Neural cell (in vitro differentiated cells): ENCODE data around the gene SDC4. TPM values are rescaled to one million over a fixed set of nuclear protein-coding genes. Genes with fewer than 3 reads are reported as not detected.

Experiments used
- H2AFZ ChIP-seq: fragments of 200-600, 300-800 bp; sonication (generic), shearing (Covaris generic); 2 replicates; pipeline ENCODE4 v1.6.0; 2014; ENCODE audit warnings: low read depth, mild to moderate bottlenecking, antibody characterized with exemption, low read length, moderate library complexity
- H3F3A ChIP-seq: fragments of 200-600 bp; shearing (Covaris generic); 2 replicates; pipeline ENCODE4 v1.6.1; 2016; ENCODE audit warnings: mild to moderate bottlenecking, moderate library complexity, mixed read lengths, antibody characterized with exemption, low read length; ENCODE audit not compliant: insufficient read depth, poor library complexity, severe bottlenecking
- H3K27ac ChIP-seq: fragments of 200-600, 300-800 bp; sonication (generic), shearing (Covaris generic); 2 replicates; pipeline ENCODE4 v1.5.1; 2014; ENCODE audit warnings: mild to moderate bottlenecking, low read length, moderate library complexity
- H3K27me3 ChIP-seq: fragments of 300-800, 200-600 bp; sonication (generic), shearing (Covaris generic); 2 replicates; pipeline ENCODE4 v1.6.0; 2014; ENCODE audit warnings: mild to moderate bottlenecking, low read depth, low read length, moderate library complexity; ENCODE audit not compliant: insufficient read depth
- H3K36me3 ChIP-seq: fragments of 300-800, 200-600 bp; sonication (generic), shearing (Covaris generic); 2 replicates; pipeline ENCODE4 v1.5.1; 2014; ENCODE audit warnings: mild to moderate bottlenecking, antibody characterized with exemption, low read length, moderate library complexity; ENCODE audit not compliant: insufficient read depth
- H3K4me2 ChIP-seq: fragments of 300-800, 200-600 bp; sonication (generic), shearing (Covaris generic); 2 replicates; pipeline ENCODE4 v1.6.0; 2014; ENCODE audit warnings: mild to moderate bottlenecking, low read length
- H3K4me3 ChIP-seq: fragments of 300-800, 200-600 bp; sonication (generic), shearing (Covaris generic); 2 replicates; pipeline ENCODE4 v1.5.1; 2014; ENCODE audit warnings: mild to moderate bottlenecking, low read length, moderate library complexity
- H3K79me2 ChIP-seq: fragments of 200-600 bp; shearing (Covaris generic); replicated peaks from 2 replicates; pipeline ENCODE4 v1.6.0; 2014; ENCODE audit warnings: mild to moderate bottlenecking, low read length, moderate library complexity; ENCODE audit not compliant: insufficient read depth
- H3K9ac ChIP-seq: fragments of 300-800, 200-600 bp; sonication (generic), shearing (Covaris generic); 2 replicates; pipeline ENCODE4 v1.6.1; 2016; ENCODE audit warnings: mild to moderate bottlenecking, low read length, mixed read lengths
- H3K9me2 ChIP-seq: fragments of 200-600 bp; shearing (Covaris generic); 2 replicates; pipeline ENCODE4 v1.6.1; 2016; ENCODE audit warnings: mild to moderate bottlenecking, low read length, mixed read lengths; ENCODE audit not compliant: insufficient read depth
- H3K9me3 ChIP-seq: fragments of 200-600, 300-800 bp; sonication (generic), shearing (Covaris generic); 2 replicates; pipeline ENCODE4 v1.6.1; 2016; ENCODE audit warnings: mild to moderate bottlenecking, mixed run types, low read length, moderate library complexity, mixed read lengths
- H4K20me1 ChIP-seq: fragments of 200-600 bp; shearing (Covaris generic); 2 replicates; pipeline ENCODE4 v1.6.1; 2016; ENCODE audit warnings: mild to moderate bottlenecking, mixed run types; ENCODE audit not compliant: insufficient read depth
- EP300 ChIP-seq: fragments of 450-650 bp; conservative IDR thresholded peaks from 2 replicates; pipeline ENCODE4 v1.6.1; 2014; ENCODE audit warnings: antibody characterized with exemption, mild to moderate bottlenecking, moderate library complexity; ENCODE audit not compliant: poor library complexity, severe bottlenecking
- EZH2 ChIP-seq: fragments of 200-600, 300-800 bp; shearing (Covaris generic), sonication (generic); IDR thresholded peaks from 2 replicates; pipeline ENCODE4 v1.6.1; 2014; ENCODE audit warnings: antibody characterized with exemption, low read length, borderline replicate concordance, mild to moderate bottlenecking; ENCODE audit not compliant: insufficient read depth, poor library complexity, severe bottlenecking
- MXI1 ChIP-seq: fragments of 450-650 bp; conservative IDR thresholded peaks from 2 replicates; pipeline ENCODE4 v1.6.1; 2014; ENCODE audit warnings: antibody characterized with exemption, mild to moderate bottlenecking; ENCODE audit not compliant: poor library complexity, severe bottlenecking
- POLR2AphosphoS5 ChIP-seq: IDR thresholded peaks from 2 replicates; pipeline ENCODE4 v1.6.1; 2012
- RAD21 ChIP-seq: fragments of 450-650 bp; conservative IDR thresholded peaks from 2 replicates; pipeline ENCODE4 v1.6.1; 2014; ENCODE audit warnings: antibody characterized with exemption, mild to moderate bottlenecking, moderate library complexity
- REST ChIP-seq: IDR thresholded peaks from 2 replicates; pipeline ENCODE4 v1.6.1; 2012; ENCODE audit warnings: borderline replicate concordance
- SMC3 ChIP-seq: fragments of 450-650 bp; conservative IDR thresholded peaks from 2 replicates; pipeline ENCODE4 v1.6.1; 2014; ENCODE audit warnings: antibody characterized with exemption, mild to moderate bottlenecking, moderate library complexity; ENCODE audit not compliant: poor library complexity
- TAF1 ChIP-seq: IDR thresholded peaks from 2 replicates; pipeline ENCODE4 v1.6.1; 2012; ENCODE audit warnings: low read depth
- polyA plus RNA-seq: library from polyadenylated mRNA; depleted of rRNA; stranded (reverse); fragments of >200 nt; gene quantifications from 2 replicates; pipeline ENCODE4 v1.2.3, GENCODE V29; 2014
- TF ChIP-seq, protein P1 (sequence below): fragments of 450-650 bp; IDR thresholded peaks from 2 replicates; pipeline ENCODE4 v1.5.1; 2014; ENCODE audit warnings: antibody characterized with exemption, mild to moderate bottlenecking, moderate library complexity; ENCODE audit not compliant: poor library complexity, severe bottlenecking

Gene SDC4
- polyA plus RNA-seq, 1 donor from 2014 or later = not detected

DNA sequence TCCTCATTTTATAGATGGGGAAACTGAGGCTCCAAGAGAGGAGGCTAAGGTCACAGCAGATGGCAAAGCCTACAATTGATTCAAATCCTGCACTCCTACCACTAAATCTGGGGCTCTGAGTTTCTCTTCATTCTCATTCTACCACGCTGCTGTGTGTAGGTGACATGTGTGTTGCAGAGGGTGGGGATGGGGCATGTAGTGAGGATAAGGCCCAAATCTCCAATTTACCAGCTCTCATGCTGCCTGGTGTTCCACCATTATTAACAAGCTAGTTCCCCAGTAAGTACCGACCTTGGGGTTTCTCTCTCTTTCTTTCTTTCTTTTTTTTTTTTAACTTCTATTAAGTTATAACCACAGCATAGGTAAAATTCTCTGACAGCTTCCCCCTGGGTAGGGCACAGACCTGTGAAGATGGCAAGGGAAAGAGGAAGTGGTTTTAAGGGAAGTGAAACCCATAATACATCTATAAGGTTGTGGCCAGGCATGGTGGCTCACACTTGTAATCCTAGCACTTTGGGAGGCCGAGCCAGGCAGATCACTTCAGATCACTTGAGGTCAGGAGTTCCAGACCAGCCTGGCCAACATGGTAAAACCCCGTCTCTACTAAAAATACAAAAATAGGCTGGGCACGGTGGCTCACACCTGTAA is 27.2 kb downstream of the SDC4 start:
- Histone ChIP-seq H3K79me2 (no peaks in the 10 kb centered on the region), H3K4me2 (no peak overlapping the region), H3K9ac (no peak overlapping the region), H4K20me1 (no peaks in the 10 kb centered on the region), H3K36me3 (no peaks in the 10 kb centered on the region), H3K27me3 (no peaks in the 10 kb centered on the region), H3K9me3 (no peaks in the 10 kb centered on the region), H3K27ac (no peak overlapping the region), H3K4me3 (no peak overlapping the region), H2AFZ (no peak overlapping the region), H3F3A (no peaks in the 10 kb centered on the region), H3K9me2 (no peaks in the 10 kb centered on the region)
- TF ChIP-seq POLR2AphosphoS5 (no peak), RAD21 (no peak), REST (no peak), MXI1 (no peak), TAF1 (no peak), EZH2 (no peak), SMC3 (no peak), EP300 (no peak)
- TF ChIP-seq, protein P1, sequence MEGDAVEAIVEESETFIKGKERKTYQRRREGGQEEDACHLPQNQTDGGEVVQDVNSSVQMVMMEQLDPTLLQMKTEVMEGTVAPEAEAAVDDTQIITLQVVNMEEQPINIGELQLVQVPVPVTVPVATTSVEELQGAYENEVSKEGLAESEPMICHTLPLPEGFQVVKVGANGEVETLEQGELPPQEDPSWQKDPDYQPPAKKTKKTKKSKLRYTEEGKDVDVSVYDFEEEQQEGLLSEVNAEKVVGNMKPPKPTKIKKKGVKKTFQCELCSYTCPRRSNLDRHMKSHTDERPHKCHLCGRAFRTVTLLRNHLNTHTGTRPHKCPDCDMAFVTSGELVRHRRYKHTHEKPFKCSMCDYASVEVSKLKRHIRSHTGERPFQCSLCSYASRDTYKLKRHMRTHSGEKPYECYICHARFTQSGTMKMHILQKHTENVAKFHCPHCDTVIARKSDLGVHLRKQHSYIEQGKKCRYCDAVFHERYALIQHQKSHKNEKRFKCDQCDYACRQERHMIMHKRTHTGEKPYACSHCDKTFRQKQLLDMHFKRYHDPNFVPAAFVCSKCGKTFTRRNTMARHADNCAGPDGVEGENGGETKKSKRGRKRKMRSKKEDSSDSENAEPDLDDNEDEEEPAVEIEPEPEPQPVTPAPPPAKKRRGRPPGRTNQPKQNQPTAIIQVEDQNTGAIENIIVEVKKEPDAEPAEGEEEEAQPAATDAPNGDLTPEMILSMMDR = no peak

GRCh38 chr20:45318948-45319347 is 29.3 kb downstream of the SDC4 start:
- no peak overlapping the region for H3K4me3 ChIP-seq
- no peaks in the 10 kb centered on the region for H3K9me3 ChIP-seq
- no peak overlapping the region for H3K9ac ChIP-seq
- H3K27me3 ChIP-seq = no peaks in the 10 kb centered on the region
- H3K4me2 ChIP-seq = no peak overlapping the region
- no peaks in the 10 kb centered on the region for H3K79me2 ChIP-seq
- H2AFZ ChIP-seq = no peak overlapping the region
- H3K9me2 ChIP-seq = no peaks in the 10 kb centered on the region
- no peak for TF ChIP-seq POLR2AphosphoS5
- no peak for TF ChIP-seq EZH2
- TF ChIP-seq SMC3 = no peak
- no peak for TF ChIP-seq MXI1
- no peaks in the 10 kb centered on the region for H3F3A ChIP-seq
- no peak overlapping the region for H3K27ac ChIP-seq
- no peaks in the 10 kb centered on the region for H3K36me3 ChIP-seq
- no peaks in the 10 kb centered on the region for H4K20me1 ChIP-seq
